SJSA1 (cell line): ENCODE measurements around the gene INHBC. TPM values are rescaled to one million over a fixed set of nuclear protein-coding genes. Genes with fewer than 3 reads are reported as not detected.

Experiments used
- DNase-seq, 2 experiments: peaks; one replicate each; pipeline ENCODE4 v3.0.0-alpha.2; 2015 to 2020; ENCODE audit warnings: low spot score in 2 of 2, low read depth in 1 of 2
- H3K27ac ChIP-seq: fragments of 250-450 bp; sonication (Bioruptor Pico); 2 replicates; pipeline ENCODE4 v1.5.1; 2020; ENCODE audit warnings: mild to moderate bottlenecking, moderate library complexity
- H3K27me3 ChIP-seq: fragments of 250-450 bp; sonication (Bioruptor Pico); replicated peaks from 2 replicates; pipeline ENCODE4 v1.5.1; 2020; ENCODE audit warnings: mild to moderate bottlenecking, moderate library complexity
- H3K36me3 ChIP-seq: fragments of 250-450 bp; sonication (Bioruptor Pico); 2 replicates; pipeline ENCODE4 v1.5.1; 2020; ENCODE audit warnings: mild to moderate bottlenecking
- H3K4me1 ChIP-seq: fragments of 250-450 bp; sonication (Bioruptor Pico); replicated peaks from 2 replicates; pipeline ENCODE4 v1.6.1; 2021; ENCODE audit warnings: mild to moderate bottlenecking
- H3K4me3 ChIP-seq: fragments of 250-450 bp; sonication (Bioruptor Pico); 2 replicates; pipeline ENCODE4 v1.5.1; 2020; ENCODE audit warnings: mild to moderate bottlenecking
- H3K9me3 ChIP-seq: fragments of 250-450 bp; sonication (Bioruptor Pico); replicated peaks from 2 replicates; pipeline ENCODE4 v1.5.1; 2020; ENCODE audit warnings: mild to moderate bottlenecking
- total RNA-seq: library from RNA; depleted of rRNA; stranded (reverse); fragments of >200 nt; shearing (Covaris generic); gene quantifications from 2 replicates; pipeline ENCODE4 v1.2.3, GENCODE V29; 2014

The INHBC gene
- total RNA-seq, 1 experiment from 2014 or later: 0.18 TPM

DNA sequence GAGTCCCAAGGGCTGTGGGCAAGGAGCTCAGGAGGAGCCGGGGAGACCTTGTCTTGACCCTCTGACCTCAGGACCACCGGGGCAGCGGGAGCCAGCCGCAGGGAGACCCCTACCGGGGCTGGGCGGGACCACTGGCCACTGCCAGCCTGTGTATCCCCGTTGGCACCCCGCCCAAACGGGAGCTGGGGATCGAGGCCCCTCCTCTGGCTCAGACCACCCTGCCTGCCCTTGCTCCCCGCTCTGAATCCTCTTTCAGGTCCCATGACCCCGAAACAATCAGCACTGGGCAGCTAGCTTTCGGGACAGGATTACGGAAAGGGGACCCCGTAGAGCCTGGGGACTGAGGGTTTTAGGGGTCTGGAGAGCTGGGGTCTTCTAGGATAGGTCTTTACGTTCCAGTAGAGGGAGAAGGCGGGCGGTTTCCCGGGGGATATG is 26.3 kb downstream of the INHBC start:
- peak in 1 of 2 experiments; percentile 100 for DNase-seq
- Histone ChIP-seq H3K27me3 (no peaks in the 10 kb centered on the region), H3K9me3 (no peaks in the 10 kb centered on the region), H3K27ac (peak overlapping the region; percentile 92), H3K36me3 (peaks cover 68% of the 10 kb centered on the region), H3K4me1 (peaks cover 60% of the 10 kb centered on the region), H3K4me3 (peak overlapping the region; percentile 50)

GRCh38 chr12:57461276-57461916 is 26.8 kb downstream of the INHBC start:
- H3K4me3 ChIP-seq: peak overlapping the region; percentile 50
- no peaks in the 10 kb centered on the region for H3K27me3 ChIP-seq
- peak in 1 of 2 experiments; percentile 100 for DNase-seq
- no peaks in the 10 kb centered on the region for H3K9me3 ChIP-seq
- peaks cover 68% of the 10 kb centered on the region for H3K36me3 ChIP-seq
- H3K4me1 ChIP-seq: peaks cover 55% of the 10 kb centered on the region
- H3K27ac ChIP-seq: peak overlapping the region; percentile 92

DNA sequence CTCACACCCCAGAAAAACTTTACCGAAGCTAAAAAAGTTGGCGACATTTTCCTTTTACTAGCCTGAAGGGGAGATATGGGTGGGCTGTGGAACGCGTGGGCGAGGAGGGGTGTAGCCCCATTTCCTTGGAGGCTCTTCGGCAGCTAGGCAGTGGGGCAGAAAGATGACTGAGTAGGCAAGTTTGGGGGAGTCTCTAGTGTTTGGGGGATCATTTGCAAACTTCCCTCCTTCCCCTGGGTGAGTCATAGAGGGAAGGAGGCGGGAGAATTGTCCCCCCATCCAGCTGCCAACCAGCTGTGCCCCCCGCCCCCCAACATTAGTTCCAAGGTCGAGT is 27.3 kb downstream of the INHBC start:
- peak overlapping the region; percentile 92 for H3K27ac ChIP-seq
- H3K27me3 ChIP-seq: no peaks in the 10 kb centered on the region
- DNase-seq: no peak
- H3K4me3 ChIP-seq: peak overlapping the region; percentile 50
- H3K4me1 ChIP-seq: peaks cover 51% of the 10 kb centered on the region
- H3K36me3 ChIP-seq: peaks cover 68% of the 10 kb centered on the region
- no peaks in the 10 kb centered on the region for H3K9me3 ChIP-seq

- H3K4me3 ChIP-seq: peak overlapping the region; percentile 50
- no peaks in the 10 kb centered on the region for H3K9me3 ChIP-seq
- H3K36me3 ChIP-seq: peaks cover 68% of the 10 kb centered on the region
- peaks cover 47% of the 10 kb centered on the region for H3K4me1 ChIP-seq
- peak in 1 of 2 experiments; percentile 100 for DNase-seq
- no peaks in the 10 kb centered on the region for H3K27me3 ChIP-seq
- H3K27ac ChIP-seq: peak overlapping the region; percentile 92
Measured at GRCh38 chr12:57462251-57462911, 27.8 kb downstream of the INHBC start.

GRCh38 chr12:57462912-57463253 is 28.3 kb downstream of the INHBC start:
- no peaks in the 10 kb centered on the region for H3K9me3 ChIP-seq
- H3K4me1 ChIP-seq: peaks cover 42% of the 10 kb centered on the region
- H3K36me3 ChIP-seq: peaks cover 70% of the 10 kb centered on the region
- H3K27me3 ChIP-seq: no peaks in the 10 kb centered on the region
- H3K4me3 ChIP-seq: peak overlapping the region; percentile 50
- DNase-seq: no peak
- H3K27ac ChIP-seq: no peak overlapping the region

DNA sequence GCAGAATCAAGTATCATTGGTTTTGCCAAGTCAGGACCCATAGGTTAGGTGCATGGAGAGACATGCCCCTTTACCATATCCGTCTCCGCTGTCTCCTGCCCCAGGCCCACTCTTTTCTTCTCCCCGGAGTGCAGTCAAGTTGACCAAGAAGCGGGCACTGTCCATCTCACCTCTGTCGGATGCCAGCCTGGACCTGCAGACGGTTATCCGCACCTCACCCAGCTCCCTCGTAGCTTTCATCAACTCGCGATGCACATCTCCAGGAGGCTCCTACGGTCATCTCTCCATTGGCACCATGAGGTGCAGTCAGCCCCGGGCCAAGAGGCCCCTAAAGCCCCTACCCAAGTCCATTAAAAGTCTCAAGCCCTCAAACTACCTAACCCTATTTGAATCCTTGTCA is 30.0 kb downstream of the INHBC start:
- Histone ChIP-seq H3K9me3 (no peaks in the 10 kb centered on the region), H3K4me1 (peaks cover 27% of the 10 kb centered on the region), H3K27me3 (no peaks in the 10 kb centered on the region), H3K27ac (no peak overlapping the region), H3K36me3 (peaks cover 75% of the 10 kb centered on the region), H3K4me3 (no peak overlapping the region)
- DNase-seq: peak; percentile 69 to 96

- Histone ChIP-seq H3K27me3 (no peaks in the 10 kb centered on the region), H3K9me3 (0 out of 2 replicates have a peak, but pooled peaks cover 3% of the 10 kb centered on the region), H3K27ac (no peak overlapping the region), H3K36me3 (peaks cover 81% of the 10 kb centered on the region), H3K4me3 (no peak overlapping the region), H3K4me1 (peaks cover 27% of the 10 kb centered on the region)
- DNase-seq: peak; percentile 73 to 96
Measured at GRCh38 chr12:57465030-57465746, 30.6 kb downstream of the INHBC start.

GRCh38 chr12:57465747-57466505 is 31.3 kb downstream of the INHBC start:
- H3K4me3 ChIP-seq: no peak overlapping the region
- no peaks in the 10 kb centered on the region for H3K27me3 ChIP-seq
- DNase-seq: peak; percentile 75 to 94
- no peak overlapping the region for H3K27ac ChIP-seq
- peaks cover 86% of the 10 kb centered on the region for H3K36me3 ChIP-seq
- H3K9me3 ChIP-seq: 0 out of 2 replicates have a peak, but pooled peaks cover 3% of the 10 kb centered on the region
- peaks cover 20% of the 10 kb centered on the region for H3K4me1 ChIP-seq

GRCh38 chr12:57467212-57467874 is 32.8 kb downstream of the INHBC start:
- peaks cover 10% of the 10 kb centered on the region for H3K4me1 ChIP-seq
- peaks cover 3% of the 10 kb centered on the region; the same call in 1 of the 2 replicates for H3K9me3 ChIP-seq
- peak; percentile 70 to 95 for DNase-seq
- no peaks in the 10 kb centered on the region for H3K27me3 ChIP-seq
- H3K27ac ChIP-seq: no peak overlapping the region
- no peak overlapping the region for H3K4me3 ChIP-seq
- H3K36me3 ChIP-seq: peaks cover 96% of the 10 kb centered on the region

DNA sequence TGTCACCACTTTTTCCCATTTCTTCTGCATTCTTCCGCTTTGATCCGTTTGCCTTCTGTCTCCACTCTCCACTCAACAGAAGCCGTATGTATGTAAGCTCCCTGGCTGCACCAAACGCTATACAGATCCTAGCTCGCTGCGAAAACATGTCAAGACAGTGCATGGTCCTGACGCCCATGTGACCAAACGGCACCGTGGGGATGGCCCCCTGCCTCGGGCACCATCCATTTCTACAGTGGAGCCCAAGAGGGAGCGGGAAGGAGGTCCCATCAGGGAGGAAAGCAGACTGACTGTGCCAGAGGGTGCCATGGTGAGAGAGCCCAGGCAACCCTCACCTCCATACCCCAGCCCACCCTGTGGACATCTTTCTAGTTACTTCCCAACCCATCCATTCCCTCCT is 33.3 kb downstream of the INHBC start:
- Histone ChIP-seq H3K36me3 (peaks cover 100% of the 10 kb centered on the region), H3K9me3 (peaks cover 3% of the 10 kb centered on the region; the same call in 1 of the 2 replicates), H3K27me3 (no peaks in the 10 kb centered on the region), H3K4me1 (peaks cover 4% of the 10 kb centered on the region), H3K27ac (no peak overlapping the region), H3K4me3 (no peak overlapping the region)
- DNase-seq: peak; percentile 76 to 96

GRCh38 chr12:57469296-57470164 is 34.9 kb downstream of the INHBC start:
- H3K9me3 ChIP-seq: peaks cover 3% of the 10 kb centered on the region; the same call in 1 of the 2 replicates
- no peak overlapping the region for H3K4me3 ChIP-seq
- H3K4me1 ChIP-seq: no peaks in the 10 kb centered on the region
- no peaks in the 10 kb centered on the region for H3K27me3 ChIP-seq
- H3K36me3 ChIP-seq: peaks cover 84% of the 10 kb centered on the region
- peak; percentile 76 to 96 for DNase-seq
- no peak overlapping the region for H3K27ac ChIP-seq

DNA sequence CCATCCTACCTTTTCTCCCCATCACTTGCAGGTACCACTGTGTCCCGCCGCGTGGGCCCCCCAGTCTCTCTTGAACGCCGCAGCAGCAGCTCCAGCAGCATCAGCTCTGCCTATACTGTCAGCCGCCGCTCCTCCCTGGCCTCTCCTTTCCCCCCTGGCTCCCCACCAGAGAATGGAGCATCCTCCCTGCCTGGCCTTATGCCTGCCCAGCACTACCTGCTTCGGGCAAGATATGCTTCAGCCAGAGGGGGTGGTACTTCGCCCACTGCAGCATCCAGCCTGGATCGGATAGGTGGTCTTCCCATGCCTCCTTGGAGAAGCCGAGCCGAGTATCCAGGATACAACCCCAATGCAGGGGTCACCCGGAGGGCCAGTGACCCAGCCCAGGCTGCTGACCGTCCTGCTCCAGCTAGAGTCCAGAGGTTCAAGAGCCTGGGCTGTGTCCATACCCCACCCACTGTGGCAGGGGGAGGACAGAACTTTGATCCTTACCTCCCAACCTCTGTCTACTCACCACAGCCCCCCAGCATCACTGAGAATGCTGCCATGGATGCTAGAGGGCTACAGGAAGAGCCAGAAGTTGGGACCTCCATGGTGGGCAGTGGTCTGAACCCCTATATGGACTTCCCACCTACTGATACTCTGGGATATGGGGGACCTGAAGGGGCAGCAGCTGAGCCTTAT is 35.8 kb downstream of the INHBC start:
- H3K9me3 ChIP-seq: peaks cover 3% of the 10 kb centered on the region; the same call in 1 of the 2 replicates
- DNase-seq: peak; percentile 78 to 96
- H3K36me3 ChIP-seq: peaks cover 75% of the 10 kb centered on the region
- no peak overlapping the region for H3K27ac ChIP-seq
- no peaks in the 10 kb centered on the region for H3K27me3 ChIP-seq
- H3K4me1 ChIP-seq: no peaks in the 10 kb centered on the region
- H3K4me3 ChIP-seq: no peak overlapping the region
